ENCODE measurements around the gene TBC1D10A. TPM values are rescaled to one million over a fixed set of nuclear protein-coding genes. Genes with fewer than 3 reads are reported as not detected.

TBC1D10A gene
- total and polyA plus RNA-seq, 2 experiments from 2014 or later, result 15.7 to 39.9 TPM

DNA sequence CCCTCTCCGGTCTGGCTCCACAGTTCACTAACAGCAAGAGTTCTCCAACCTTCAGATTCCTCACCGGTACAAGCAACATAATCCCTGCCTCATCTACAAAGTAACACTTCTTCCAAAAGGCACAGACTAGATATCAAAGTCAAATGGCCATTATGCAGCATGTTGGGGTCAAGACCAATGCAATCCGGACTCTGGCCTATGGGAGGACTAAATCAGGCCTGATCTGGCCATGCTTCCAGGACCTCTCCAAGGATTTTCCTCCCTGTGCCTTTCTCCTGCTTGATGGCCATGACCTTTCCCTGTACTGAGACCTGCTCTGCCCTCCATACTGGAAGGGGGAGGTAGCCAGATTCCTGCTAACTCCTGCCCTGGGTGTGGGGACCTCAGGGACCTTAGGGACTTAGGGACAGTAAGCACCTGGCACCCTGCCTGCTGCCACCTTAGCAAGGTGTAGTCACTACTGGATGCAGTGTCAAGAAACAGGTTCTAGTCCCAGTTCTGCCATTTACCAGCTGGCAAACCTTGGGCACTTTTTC, 6.7 kb downstream of the TBC1D10A start:
- Histone ChIP-seq H2AFZ (no peak overlapping the region), H3K4me1 (ENCODE audit: insufficient read depth) (peaks cover 16% of the 10 kb centered on the region), H3K9me2 (replicated peaks; ENCODE audit: insufficient read depth) (no peaks in the 10 kb centered on the region), H3K27ac (no peak overlapping the region), H3K79me2 (peaks cover 99% of the 10 kb centered on the region), H3K36me3 (replicated peaks; ENCODE audit: insufficient read depth, low read depth) (no peaks in the 10 kb centered on the region), H3K4me2 (no peak overlapping the region), H3K4me3 (no peak overlapping the region), H3K9me3 (ENCODE audit: low read depth) (no peaks in the 10 kb centered on the region), H3K27me3 (no peaks in the 10 kb centered on the region), H4K20me1 (ENCODE audit: insufficient read depth, poor library complexity, severe bottlenecking) (peaks cover 37% of the 10 kb centered on the region)
- no peak for DNase-seq (ENCODE audit: low spot score)
- TF ChIP-seq EZH2phosphoT487 (IDR thresholded peaks at IDR 0.05; ENCODE audit: low read depth, severe bottlenecking, unreplicated experiment), result no peak
- TF ChIP-seq EZH2 (IDR thresholded peaks at IDR 0.05; ENCODE audit: borderline replicate concordance), result no peak
- TF ChIP-seq, protein P1, sequence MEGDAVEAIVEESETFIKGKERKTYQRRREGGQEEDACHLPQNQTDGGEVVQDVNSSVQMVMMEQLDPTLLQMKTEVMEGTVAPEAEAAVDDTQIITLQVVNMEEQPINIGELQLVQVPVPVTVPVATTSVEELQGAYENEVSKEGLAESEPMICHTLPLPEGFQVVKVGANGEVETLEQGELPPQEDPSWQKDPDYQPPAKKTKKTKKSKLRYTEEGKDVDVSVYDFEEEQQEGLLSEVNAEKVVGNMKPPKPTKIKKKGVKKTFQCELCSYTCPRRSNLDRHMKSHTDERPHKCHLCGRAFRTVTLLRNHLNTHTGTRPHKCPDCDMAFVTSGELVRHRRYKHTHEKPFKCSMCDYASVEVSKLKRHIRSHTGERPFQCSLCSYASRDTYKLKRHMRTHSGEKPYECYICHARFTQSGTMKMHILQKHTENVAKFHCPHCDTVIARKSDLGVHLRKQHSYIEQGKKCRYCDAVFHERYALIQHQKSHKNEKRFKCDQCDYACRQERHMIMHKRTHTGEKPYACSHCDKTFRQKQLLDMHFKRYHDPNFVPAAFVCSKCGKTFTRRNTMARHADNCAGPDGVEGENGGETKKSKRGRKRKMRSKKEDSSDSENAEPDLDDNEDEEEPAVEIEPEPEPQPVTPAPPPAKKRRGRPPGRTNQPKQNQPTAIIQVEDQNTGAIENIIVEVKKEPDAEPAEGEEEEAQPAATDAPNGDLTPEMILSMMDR (IDR thresholded peaks at IDR 0.05; ENCODE audit: poor library complexity), result no peak
- 97% methylated on average over 3 of the region's 3 CpGs for WGBS (ENCODE audit: low lambda C conversion rate, missing lambda C conversion rate)

DNA sequence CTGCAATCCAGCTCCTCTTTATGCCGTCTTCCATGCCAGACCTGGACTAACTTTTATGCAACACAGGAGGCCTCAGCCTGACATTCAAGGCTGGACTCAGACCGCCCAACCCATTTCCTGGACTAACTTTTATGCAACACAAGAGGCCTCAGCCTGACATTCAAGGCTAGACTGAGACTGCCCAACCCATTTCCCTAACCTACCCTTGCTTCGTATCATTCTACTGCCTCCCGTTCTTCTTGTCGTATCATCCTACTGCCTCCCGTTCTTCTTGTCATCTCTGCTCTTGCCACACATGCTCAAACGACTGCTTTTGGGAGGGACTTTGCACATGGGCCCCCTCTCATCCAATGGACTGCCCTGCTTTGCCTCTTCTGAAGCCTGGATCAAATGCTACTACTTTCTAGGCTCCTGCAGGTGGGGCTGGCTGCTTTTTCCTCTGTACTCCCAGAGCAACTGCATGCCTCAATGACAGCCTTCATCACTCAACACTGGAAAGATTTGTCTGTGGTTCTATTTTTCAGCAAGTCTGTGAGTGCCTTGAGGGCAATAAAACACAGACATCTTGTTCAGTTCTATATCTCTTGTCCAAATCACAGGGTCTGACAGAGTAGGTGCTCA, 7.8 kb downstream of the TBC1D10A start:
- H3K9me2 ChIP-seq (replicated peaks; ENCODE audit: insufficient read depth), result no peaks in the 10 kb centered on the region
- peaks cover 34% of the 10 kb centered on the region for H4K20me1 ChIP-seq (ENCODE audit: insufficient read depth, poor library complexity, severe bottlenecking)
- H3K27me3 ChIP-seq, result no peaks in the 10 kb centered on the region
- WGBS (ENCODE audit: low lambda C conversion rate, missing lambda C conversion rate), result 82% methylated on average over 7 of the region's 7 CpGs
- TF ChIP-seq EZH2 (IDR thresholded peaks at IDR 0.05; ENCODE audit: borderline replicate concordance) (no peak), EZH2phosphoT487 (IDR thresholded peaks at IDR 0.05; ENCODE audit: low read depth, severe bottlenecking, unreplicated experiment) (no peak)
- TF ChIP-seq, protein P1 (IDR thresholded peaks at IDR 0.05; ENCODE audit: poor library complexity), result no peak
- no peak overlapping the region for H3K27ac ChIP-seq
- no peak overlapping the region for H3K4me2 ChIP-seq
- H3K4me1 ChIP-seq (ENCODE audit: insufficient read depth), result peaks cover 12% of the 10 kb centered on the region
- no peak overlapping the region for H3K4me3 ChIP-seq
- H2AFZ ChIP-seq, result no peak overlapping the region
- H3K36me3 ChIP-seq (replicated peaks; ENCODE audit: insufficient read depth, low read depth), result no peaks in the 10 kb centered on the region
- H3K79me2 ChIP-seq, result peaks cover 100% of the 10 kb centered on the region
- no peak for DNase-seq (ENCODE audit: low spot score)
- H3K9me3 ChIP-seq (ENCODE audit: low read depth), result no peaks in the 10 kb centered on the region

DNA sequence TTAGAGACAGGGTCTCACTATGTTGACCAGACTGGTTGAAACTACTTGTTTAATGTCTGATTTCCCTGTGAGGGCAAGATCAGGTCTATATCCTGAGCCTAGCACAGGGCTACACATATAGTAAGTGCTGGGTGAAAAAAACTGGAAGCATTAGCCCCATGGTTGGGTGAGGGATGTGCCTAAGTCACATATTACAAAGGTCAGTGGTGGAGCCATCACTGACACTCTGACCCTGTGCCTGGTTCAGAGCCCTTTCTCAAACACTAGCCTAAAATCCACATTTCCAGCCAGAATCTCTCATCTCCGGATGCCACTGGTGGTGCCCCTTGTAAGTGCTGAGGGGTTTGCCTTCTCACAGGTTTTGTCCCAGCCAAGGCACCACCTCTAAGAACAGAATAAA, 9.0 kb downstream of the TBC1D10A start:
- peak overlapping the region; percentile 16 for H3K4me2 ChIP-seq
- WGBS (ENCODE audit: low lambda C conversion rate, missing lambda C conversion rate), result 90% methylated on average over 1 of the region's 1 CpG
- H3K27me3 ChIP-seq, result no peaks in the 10 kb centered on the region
- no peaks in the 10 kb centered on the region for H3K9me2 ChIP-seq (replicated peaks; ENCODE audit: insufficient read depth)
- DNase-seq (ENCODE audit: low spot score), result no peak
- no peak overlapping the region for H3K4me3 ChIP-seq
- H4K20me1 ChIP-seq (ENCODE audit: insufficient read depth, poor library complexity, severe bottlenecking), result peaks cover 36% of the 10 kb centered on the region
- H3K27ac ChIP-seq, result peak overlapping the region; percentile 37
- H2AFZ ChIP-seq, result no peak overlapping the region
- H3K9me3 ChIP-seq (ENCODE audit: low read depth), result no peaks in the 10 kb centered on the region
- peaks cover 12% of the 10 kb centered on the region for H3K4me1 ChIP-seq (ENCODE audit: insufficient read depth)
- TF ChIP-seq, protein P1 (IDR thresholded peaks at IDR 0.05; ENCODE audit: poor library complexity), result no peak
- TF ChIP-seq EZH2 (IDR thresholded peaks at IDR 0.05; ENCODE audit: borderline replicate concordance), result no peak
- no peak for TF ChIP-seq EZH2phosphoT487 (IDR thresholded peaks at IDR 0.05; ENCODE audit: low read depth, severe bottlenecking, unreplicated experiment)
- peaks cover 97% of the 10 kb centered on the region for H3K79me2 ChIP-seq
- no peaks in the 10 kb centered on the region for H3K36me3 ChIP-seq (replicated peaks; ENCODE audit: insufficient read depth, low read depth)
